Glomerular visceral epithelial cell (primary cell): ENCODE data around the gene USH2A.

ENCODE experiments used
- DNase-seq: peaks from one replicate; pipeline ENCODE4 v3.0.0-alpha.2; 2016; ENCODE audit errors: extremely low spot score

The USH2A gene

GRCh38 chr1:215600258-215600792 lies 822.9 kb downstream of the USH2A start:
- DNase-seq, result no peak

DNA sequence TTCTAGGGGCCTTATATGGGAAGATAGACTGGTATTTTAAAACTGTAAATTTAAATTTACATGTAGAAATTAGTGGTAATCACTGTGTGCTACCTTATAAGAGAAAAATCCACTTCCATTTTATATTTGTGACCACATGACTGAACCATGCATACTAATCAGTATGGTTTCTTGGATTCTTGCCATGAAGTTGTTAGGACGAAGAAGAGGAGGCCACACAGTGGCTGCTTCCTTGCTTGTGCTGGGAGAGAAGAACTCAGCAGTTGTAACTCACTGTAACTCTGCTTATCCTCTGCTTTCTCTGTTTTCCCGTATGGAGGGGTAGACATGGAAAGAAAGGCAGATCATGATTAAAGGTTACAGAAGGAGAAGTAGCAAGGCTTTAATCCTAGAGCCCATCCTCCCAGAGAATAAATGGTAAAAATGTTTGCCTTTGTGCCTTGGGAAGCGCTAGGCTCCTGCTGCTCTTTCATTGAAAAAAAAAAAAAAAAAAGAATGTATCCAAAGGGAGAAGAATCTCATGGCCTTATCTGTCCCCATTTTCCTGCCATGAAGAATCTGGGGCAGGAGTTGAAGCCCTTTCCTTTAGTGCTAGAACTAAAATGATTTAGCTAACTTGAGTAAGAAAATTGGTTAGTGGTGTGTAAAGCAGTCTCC lies 823.7 kb downstream of the USH2A start:
- no peak for DNase-seq

GRCh38 chr1:215597961-215598360 lies 825.3 kb downstream of the USH2A start:
- no peak for DNase-seq

DNA sequence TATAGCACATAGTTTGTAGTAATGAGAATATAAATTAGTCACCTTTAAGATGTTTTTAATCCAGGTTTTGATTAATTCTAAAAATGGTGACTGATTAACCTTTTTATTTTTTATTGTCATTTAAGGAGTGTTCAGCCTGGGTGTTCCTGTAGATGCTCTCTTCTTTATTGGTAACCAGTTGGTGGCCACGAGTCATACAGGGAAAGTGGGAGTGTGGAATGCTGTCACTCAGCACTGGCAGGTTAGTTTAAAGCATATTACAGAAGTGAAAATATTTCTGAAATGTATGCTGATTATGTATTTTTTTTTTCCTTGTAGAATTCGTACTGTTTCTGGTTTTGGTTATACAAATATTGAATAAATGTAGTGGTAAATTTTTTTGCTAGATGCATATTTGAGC lies 828.0 kb downstream of the USH2A start:
- DNase-seq, result peak; percentile 12

DNA sequence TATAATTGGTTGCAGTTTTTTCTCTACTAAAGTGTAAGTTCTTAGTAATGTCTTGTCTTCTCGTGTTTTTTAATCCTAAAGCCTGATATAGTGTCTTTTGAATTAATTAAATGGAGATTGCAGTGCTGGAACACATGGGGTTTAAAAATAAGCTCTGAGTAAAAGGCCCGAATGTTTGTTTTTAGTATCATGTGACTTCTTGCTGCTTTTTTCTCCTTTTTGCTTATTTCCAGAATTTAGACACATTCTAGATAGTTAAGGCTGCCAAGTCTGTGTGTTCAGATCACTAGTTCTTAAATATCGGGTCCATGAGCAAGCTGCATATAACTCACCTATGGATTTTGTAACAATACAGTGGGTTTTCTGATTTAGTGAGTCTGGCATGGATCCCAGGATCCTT lies 828.6 kb downstream of the USH2A start:
- no peak for DNase-seq

DNA sequence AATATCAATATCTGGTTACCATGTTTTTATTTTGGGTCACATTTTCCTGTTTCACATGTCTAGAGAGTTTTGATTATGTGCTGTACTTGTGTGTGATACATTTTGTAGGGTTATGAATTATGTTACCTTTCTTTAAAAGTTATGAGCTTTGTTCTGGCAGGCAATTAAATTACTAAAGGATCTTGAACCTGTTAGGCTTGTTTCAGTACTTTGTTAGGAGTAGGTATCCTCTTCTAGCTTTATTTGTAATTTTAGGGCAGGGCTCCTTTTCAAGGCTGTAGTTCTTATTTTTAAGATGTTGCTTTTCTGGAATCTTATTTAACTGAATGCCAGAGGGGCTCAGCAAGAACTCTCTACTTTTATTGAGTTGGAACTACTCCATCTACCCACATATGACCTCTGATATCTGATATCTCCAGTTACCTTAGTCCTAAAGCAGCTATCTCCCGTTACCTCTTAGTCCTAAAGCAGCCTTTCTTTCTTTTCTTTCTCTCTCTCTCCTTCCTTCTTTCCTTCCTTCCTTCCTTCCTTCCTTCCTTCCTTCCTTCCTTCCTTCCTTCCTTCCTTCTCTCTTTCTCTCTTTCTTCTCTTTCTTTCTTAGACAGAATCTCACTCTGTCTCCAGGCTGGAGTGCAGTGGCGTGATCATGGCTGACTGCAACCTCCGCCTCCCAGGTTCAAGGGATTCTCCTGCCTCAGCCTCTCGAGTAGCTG lies 832.3 kb downstream of the USH2A start:
- no peak for DNase-seq

DNA sequence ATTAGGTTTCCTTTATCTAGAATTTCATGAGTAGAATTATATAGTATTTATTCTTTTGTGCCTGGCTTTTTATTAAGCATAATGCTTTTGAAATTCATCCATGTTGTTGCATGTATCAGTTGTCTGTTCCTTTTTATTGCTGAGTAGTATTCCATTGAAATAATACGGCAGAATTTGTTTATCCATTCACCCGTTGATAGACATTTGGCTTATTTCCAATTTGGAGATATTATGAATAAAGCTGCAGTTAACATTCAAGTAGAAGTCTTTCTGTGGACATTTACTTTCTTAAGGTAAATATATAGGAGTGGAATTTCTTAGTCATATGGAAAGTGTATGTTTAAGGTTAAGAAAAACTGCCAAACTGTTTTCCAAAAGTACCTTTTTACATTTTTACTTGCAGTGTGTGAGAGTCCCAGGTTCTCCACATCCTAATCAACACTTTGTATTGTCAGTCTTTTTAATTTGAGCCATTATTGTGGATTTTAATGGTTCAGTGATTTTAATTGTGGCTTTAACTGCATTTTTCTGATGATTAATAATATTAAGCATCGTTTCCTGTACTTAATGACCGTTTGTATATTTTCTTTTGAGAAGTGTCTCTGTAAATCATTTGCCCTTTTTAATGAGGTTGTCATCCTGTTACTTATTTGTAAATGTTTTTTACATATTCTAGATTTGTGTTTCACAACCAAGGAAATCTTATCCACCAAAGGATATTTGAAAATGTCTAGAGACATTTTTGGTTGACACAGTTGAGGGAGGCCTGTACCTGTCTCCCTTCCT lies 833.4 kb downstream of the USH2A start:
- DNase-seq, result no peak

DNA sequence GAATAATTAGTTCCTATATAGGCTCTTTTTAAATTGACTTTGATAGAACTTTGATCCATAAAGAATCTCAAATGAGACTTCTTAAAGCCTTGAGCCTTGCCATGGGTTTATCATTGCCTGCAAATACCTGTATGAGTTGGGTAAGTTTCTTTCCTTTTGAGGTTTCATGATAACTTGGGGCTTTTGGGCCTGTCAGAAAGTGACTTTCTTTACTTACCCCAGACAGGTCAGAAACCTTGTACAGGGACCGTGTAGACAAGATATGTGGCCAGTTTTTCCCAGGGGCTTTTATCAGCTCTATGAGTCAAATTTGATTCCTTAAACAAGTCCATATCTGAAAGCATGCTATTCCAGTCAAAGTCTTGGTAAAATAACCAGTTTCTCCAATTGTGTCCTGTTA lies 838.9 kb downstream of the USH2A start:
- DNase-seq, result no peak

DNA sequence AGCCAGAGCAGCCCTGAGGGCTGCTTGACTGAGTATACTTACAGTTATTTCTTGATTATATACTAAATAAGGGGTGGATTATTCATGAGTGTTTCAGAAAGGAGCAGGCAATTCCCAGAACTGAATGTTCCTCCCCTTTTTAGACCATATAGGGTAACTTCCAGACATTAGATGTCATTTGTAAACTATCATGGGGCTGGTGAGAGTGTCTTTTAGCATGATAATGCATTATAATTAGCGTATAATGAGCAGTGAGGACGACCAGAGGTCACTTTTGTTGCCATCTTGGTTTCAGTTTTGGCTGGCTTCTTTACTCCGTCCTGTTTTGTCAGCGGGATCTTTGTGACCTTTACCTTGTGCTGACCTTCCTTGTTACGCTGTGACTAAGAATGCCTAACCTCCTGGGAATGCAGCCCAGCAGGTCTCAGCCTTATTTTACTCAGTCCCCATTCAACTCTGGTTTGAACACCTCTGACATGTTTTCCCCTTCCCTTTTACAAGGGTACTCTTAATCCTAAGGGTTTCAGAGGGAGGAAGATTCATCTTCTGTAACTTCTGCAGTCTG lies 840.0 kb downstream of the USH2A start:
- DNase-seq, result no peak

DNA sequence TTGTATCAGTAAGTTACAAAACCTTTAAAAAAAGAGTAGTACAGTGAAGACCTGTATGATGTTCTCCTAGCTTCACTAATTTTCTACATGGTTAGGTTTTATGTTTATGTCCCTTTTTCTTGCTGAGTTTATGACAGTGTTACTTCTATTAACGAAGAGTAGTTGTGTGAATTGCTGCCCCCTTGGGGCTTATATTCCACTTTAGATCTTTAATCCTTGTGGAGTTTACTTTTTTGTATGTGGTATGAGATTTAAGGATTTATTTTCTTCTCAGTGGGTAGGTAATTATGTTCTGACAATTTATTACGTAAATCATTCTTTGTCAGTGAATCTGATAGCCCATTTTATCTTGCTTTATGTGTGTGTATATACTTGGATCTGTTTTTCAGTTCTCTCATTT lies 841.4 kb downstream of the USH2A start:
- DNase-seq, result no peak
